GDM1 (cell line): ENCODE measurements around the gene STEAP1.
"Not testable (repeated sequence)": the region's sequence is repeated elsewhere in the genome, so short reads cannot be mapped to it uniquely, and the experiment has no call there.

Experiments used
- DNase-seq: peaks from one replicate; lab custom pipeline; 2025; lab: John Stamatoyannopoulos, UW

STEAP1 gene

GRCh38 chr7:90153943-90154771 is at the start of gene STEAP1:
Gene STEAP1 (plus strand): TSS chr7:90154469. CDS start chr7:90159789, 5,320 bp downstream.
- DNase-seq = peak; percentile 69

DNA sequence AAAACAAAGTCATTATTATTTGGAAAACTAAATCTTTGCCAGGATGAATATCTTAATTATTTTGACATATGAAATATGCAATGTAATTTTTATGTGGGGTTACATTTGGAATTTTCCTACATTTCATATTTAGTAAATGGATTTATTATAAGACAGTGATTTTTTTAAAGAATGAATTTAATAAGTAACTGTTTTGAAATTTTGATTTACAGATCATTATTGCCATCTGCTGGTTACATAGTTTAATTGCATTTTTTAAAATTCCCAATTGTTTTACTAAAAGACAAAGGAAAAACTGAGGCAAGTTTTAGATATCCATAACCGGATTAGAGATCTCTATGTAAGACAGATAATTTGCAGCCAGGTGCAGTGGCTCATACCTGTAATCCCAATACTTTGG is 39.3 kb upstream of the STEAP1 start:
- DNase-seq = not testable (repeated sequence)

- not testable (repeated sequence) for DNase-seq
Observed at GRCh38 chr7:90118551-90119177, 35.6 kb upstream of the STEAP1 start.

- no peak for DNase-seq
Observed at GRCh38 chr7:90119178-90119971, 34.9 kb upstream of the STEAP1 start.

- DNase-seq = not testable (repeated sequence)
Observed at GRCh38 chr7:90120205-90120604, 34.1 kb upstream of the STEAP1 start.

- not testable (repeated sequence) for DNase-seq
Observed at GRCh38 chr7:90131746-90132145, 22.5 kb upstream of the STEAP1 start.

GRCh38 chr7:90147079-90147960 is 6.9 kb upstream of the STEAP1 start:
- not testable (repeated sequence) for DNase-seq

GRCh38 chr7:90149428-90149827 is 4.8 kb upstream of the STEAP1 start:
- not testable (repeated sequence) for DNase-seq

DNA sequence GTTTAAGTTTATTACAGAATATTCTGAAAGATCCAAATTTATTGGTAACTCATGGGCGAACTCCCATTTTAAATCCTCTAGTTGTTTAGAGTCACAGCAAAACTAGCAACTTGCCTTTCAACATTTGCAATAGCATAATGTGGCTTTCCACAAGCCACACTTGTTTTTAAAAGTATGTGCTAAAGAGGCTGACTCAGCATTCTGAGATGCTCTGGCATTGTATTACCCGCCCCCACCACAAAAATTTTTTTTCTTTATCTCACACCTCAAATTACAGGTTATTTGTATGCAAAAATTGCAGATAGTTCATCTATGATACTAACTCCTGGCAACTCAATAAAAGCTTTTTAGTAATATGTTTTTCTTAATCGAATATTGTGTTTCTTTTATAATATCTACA is 2.4 kb upstream of the STEAP1 start:
- DNase-seq = not testable (repeated sequence)

DNA sequence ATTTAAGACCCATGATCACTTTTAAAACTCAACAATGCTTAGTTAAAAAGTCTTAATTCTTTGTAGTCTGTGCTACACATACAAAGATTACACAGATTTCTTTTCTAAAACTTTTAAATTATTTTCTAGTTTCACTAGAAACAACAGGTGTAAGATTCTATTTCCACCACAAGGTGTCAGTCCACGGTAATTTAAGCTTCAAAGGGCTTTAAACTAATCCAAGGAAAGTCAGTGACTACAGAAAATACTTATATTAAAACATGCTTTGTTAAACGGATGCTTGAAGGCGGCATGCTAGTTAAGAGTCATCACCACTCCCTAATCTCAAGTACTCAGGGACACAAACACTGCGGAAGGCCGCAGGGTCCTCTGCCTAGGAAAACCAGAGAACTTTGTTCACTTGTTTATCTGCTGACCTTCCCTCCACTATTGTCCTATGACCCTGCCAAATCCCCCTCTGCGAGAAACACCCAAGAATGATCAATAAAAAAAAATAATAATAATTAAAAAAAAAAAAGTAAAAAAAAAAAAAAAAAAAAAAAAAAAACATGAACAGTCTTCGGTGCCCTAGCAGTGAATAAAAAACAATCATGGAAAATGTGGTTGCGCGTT is 1.5 kb upstream of the STEAP1 start:
- DNase-seq = not testable (repeated sequence)

GRCh38 chr7:90155206-90155605 is 937 bp downstream of the STEAP1 start:
- DNase-seq = no peak

- DNase-seq = not testable (repeated sequence)
Observed at GRCh38 chr7:90157331-90157730, 3.1 kb downstream of the STEAP1 start.

GRCh38 chr7:90157761-90158350 is 3.6 kb downstream of the STEAP1 start:
- DNase-seq = not testable (repeated sequence)

DNA sequence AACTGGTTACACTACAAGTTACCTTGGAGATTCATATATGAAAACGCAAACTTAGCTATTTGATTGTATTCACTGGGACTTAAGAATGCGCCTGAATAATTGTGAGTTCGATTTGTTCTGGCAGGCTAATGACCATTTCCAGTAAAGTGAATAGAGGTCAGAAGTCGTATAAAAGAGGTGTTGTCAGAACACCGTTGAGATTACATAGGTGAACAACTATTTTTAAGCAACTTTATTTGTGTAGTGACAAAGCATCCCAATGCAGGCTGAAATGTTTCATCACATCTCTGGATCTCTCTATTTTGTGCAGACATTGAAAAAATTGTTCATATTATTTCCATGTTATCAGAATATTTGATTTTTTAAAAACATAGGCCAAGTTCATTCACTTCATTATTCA is 9.3 kb downstream of the STEAP1 start:
- DNase-seq = no peak

DNA sequence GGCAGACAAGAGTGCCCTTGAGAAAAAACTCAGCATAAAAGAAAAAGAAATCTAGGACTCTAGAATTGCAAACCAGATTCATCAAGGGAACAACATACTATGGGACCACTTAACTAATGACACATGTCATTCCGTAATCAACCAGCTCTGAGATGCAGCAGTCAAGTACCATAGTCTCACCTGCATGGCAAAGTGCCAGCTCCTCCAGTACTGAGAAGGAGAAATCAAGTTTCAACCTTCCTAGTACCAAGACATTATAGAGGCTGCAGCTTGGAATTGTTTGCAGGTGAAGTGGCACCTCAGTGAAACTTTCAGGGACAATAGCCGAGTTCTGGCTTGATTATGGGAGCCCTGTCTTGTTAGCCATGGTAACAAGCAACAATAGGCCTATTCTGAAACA is 11.5 kb downstream of the STEAP1 start:
- no peak for DNase-seq

DNA sequence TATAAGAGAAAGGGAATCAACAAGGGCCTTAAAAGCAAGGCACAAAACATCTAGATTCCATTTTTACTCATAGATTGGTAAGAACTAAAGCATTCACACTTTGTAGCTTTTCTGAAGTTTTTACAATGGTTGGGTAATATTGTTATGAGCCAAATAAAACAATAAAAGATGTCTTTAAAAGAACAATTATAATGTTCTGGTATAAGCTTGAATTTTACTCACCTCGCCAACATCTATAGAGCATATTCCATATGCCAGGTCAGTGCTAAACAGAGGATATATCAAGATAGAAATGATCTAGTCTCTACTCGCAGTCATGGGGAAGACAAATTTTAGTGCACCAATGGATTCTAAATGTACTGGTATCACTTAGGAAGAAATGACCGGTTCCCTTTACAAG is 11.9 kb downstream of the STEAP1 start:
- DNase-seq = no peak

DNA sequence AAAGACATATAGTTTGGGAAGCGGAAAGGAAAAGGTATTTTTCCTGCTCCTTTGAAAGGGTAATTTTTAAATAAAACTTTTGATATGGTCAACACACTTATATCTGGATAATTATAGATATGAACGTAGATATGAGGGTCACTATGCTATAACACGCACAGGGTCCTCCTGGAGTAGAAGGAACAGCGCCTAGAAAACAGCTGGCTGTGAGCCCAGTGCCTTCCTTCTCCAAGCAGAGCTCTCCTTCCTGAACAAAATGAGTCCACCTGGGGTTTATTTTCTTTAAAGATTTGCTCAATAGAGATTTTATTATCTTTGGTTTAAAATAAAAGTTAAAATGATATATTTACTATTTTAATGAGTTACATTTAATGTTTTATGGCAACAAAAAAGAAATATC is 13.1 kb downstream of the STEAP1 start:
- no peak for DNase-seq

- no peak for DNase-seq
Observed at GRCh38 chr7:90169891-90170290, 15.6 kb downstream of the STEAP1 start.

DNA sequence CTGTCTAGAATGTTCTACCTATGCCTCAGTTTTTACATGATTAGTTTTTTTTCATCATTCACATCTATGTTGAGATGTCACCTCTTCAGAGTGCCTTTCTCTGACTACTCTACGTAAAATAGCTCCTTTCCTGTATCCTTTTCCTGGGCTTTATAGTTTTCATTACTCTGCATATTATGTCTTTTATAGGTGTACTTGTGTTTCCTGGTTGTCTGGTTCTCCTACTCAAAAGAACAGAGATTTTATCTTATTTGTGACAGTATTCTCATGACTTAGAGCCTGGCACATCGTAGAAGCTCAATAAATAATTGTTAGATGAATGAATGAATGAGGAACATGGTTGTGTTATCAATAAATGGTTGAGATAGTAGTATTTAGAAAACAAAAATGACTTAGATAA is 17.9 kb downstream of the STEAP1 start:
- no peak for DNase-seq

DNA sequence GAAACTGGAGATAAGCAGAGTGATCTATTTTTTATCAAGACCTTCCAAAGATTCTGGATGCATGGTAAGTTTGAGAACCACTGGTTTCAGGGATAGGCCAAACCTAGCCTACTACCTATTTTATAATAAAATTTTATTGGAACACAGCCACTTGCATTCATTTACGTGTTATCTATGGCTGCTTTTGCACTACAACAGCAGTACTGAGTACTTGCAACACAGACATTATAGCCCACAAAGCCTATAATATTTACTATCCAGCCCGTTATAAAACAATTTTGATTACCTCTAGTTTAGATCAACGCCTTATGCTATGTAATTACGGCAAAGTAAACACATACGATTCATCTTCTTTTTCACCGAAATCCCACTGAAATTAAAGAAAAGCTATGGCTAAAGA is 18.4 kb downstream of the STEAP1 start:
- no peak for DNase-seq
